HEK293 (cell line): ENCODE results near the gene CR1.

Experiments
- CTCF ChIA-PET: fragments of 350-600 bp; formaldehyde crosslinking; extraction: SDS; loops from one replicate; lab custom pipeline; 2021; ENCODE audit warnings: antibody characterized with exemption; lab: Yijun Ruan, JAX
- POLR2A ChIA-PET: fragments of 300-600 bp; formaldehyde crosslinking; extraction: SDS; loops from one replicate; lab custom pipeline; 2020; ENCODE audit warnings: antibody characterized with exemption, inconsistent platforms; lab: Yijun Ruan, JAX
- H3K27ac ChIP-seq: fragments of 200-500 bp; sonication (Bioruptor generic); 2 replicates; pipeline ENCODE4 v1.5.1; 2014; ENCODE audit warnings: low read depth, low read length, control low read depth, inconsistent platforms; ENCODE audit errors: extremely low read depth
- H3K36me3 ChIP-seq, 2 experiments: fragments of 200-500 bp in 1 of 2; sonication (Bioruptor generic) in 1 of 2; 1 replicate in 1 of 2; 2 replicates in 1 of 2; pipeline ENCODE4 v1.5.1; 2014 to 2017; ENCODE audit warnings: inconsistent platforms in 2 of 2, low read length in 2 of 2; ENCODE audit not compliant: control insufficient read depth in 2 of 2, insufficient read depth in 1 of 2
- H3K4me1 ChIP-seq: fragments of 200-500 bp; sonication (Bioruptor generic); 2 replicates; pipeline ENCODE4 v1.5.1; 2014; ENCODE audit warnings: mild to moderate bottlenecking, low read length, inconsistent platforms; ENCODE audit not compliant: control insufficient read depth, insufficient read depth
- H3K4me3 ChIP-seq: 2 replicates; pipeline ENCODE4 v1.5.1; 2011; ENCODE audit warnings: low read depth, mild to moderate bottlenecking, control low read depth, low read length, moderate library complexity
- H3K9me3 ChIP-seq: fragments of 200-500 bp; sonication (Bioruptor generic); 2 replicates; pipeline ENCODE4 v1.5.1; 2014; ENCODE audit warnings: low read depth, low read length, inconsistent platforms; ENCODE audit not compliant: control insufficient read depth, insufficient read depth
- BCL11B ChIP-seq: fragments of 450-650 bp; formaldehyde crosslinking; IDR thresholded peaks from 2 replicates; pipeline ENCODE4 v1.5.1; 2016; ENCODE audit warnings: low read depth, missing biosample characterization, missing genetic modification characterization
- KLF10 ChIP-seq: fragments of 450-650 bp; IDR thresholded peaks from 2 replicates; pipeline ENCODE4 v1.5.1; 2018; ENCODE audit warnings: missing biosample characterization, mild to moderate bottlenecking, missing genetic modification characterization
- KLF8 ChIP-seq: fragments of 450-650 bp; formaldehyde crosslinking; IDR thresholded peaks from 2 replicates; pipeline ENCODE4 v1.5.1; 2016; ENCODE audit warnings: missing biosample characterization, missing genetic modification characterization
- WT1 ChIP-seq: fragments of 450-650 bp; formaldehyde crosslinking; IDR thresholded peaks from 2 replicates; pipeline ENCODE4 v1.5.1; 2016; ENCODE audit warnings: missing biosample characterization, missing genetic modification characterization
- ZBTB17 ChIP-seq: fragments of 450-650 bp; formaldehyde crosslinking; IDR thresholded peaks from 2 replicates; pipeline ENCODE4 v1.5.1; 2016; ENCODE audit warnings: missing biosample characterization, missing genetic modification characterization
- ZBTB21 ChIP-seq: fragments of 450-650 bp; formaldehyde crosslinking; IDR thresholded peaks from 2 replicates; pipeline ENCODE4 v1.5.1; 2017; ENCODE audit warnings: missing biosample characterization, missing genetic modification characterization
- ZNF138 ChIP-seq: fragments of 450-650 bp; formaldehyde crosslinking; IDR thresholded peaks from 2 replicates; pipeline ENCODE4 v1.5.1; 2016; ENCODE audit warnings: missing biosample characterization, missing genetic modification characterization, borderline replicate concordance
- ZNF140 ChIP-seq: fragments of 450-650 bp; formaldehyde crosslinking; IDR thresholded peaks from 2 replicates; pipeline ENCODE4 v1.5.1; 2016; ENCODE audit warnings: missing biosample characterization, missing genetic modification characterization
- ZNF24 ChIP-seq: fragments of 450-650 bp; formaldehyde crosslinking; IDR thresholded peaks from 2 replicates; pipeline ENCODE4 v1.5.1; 2016; ENCODE audit warnings: missing biosample characterization, missing genetic modification characterization
- ZNF274 ChIP-seq, 2 experiments: fragments of 200-500 bp in 1 of 2; fragments of 450-650 bp in 1 of 2; sonication (Bioruptor generic) in 1 of 2; formaldehyde crosslinking in 1 of 2; IDR thresholded peaks; 2 replicates each; pipeline versions ENCODE4 v1.5.1 to v1.6.1; 2014 to 2016; ENCODE audit warnings: borderline replicate concordance in 1 of 2, inconsistent platforms in 1 of 2, low read length in 1 of 2, missing biosample characterization in 1 of 2, missing genetic modification characterization in 1 of 2
- ZNF354C ChIP-seq: fragments of 450-650 bp; formaldehyde crosslinking; IDR thresholded peaks from 2 replicates; pipeline ENCODE4 v1.5.1; 2016; ENCODE audit warnings: missing biosample characterization, missing genetic modification characterization, low read depth, borderline replicate concordance
- ZNF548 ChIP-seq: fragments of 450-650 bp; formaldehyde crosslinking; IDR thresholded peaks from 2 replicates; pipeline ENCODE4 v1.5.1; 2016; ENCODE audit warnings: missing biosample characterization, missing genetic modification characterization
- ZNF624 ChIP-seq: fragments of 450-650 bp; formaldehyde crosslinking; IDR thresholded peaks from 2 replicates; pipeline ENCODE4 v1.5.1; 2017; ENCODE audit warnings: missing biosample characterization, missing genetic modification characterization
- ZNF660 ChIP-seq: fragments of 450-650 bp; IDR thresholded peaks from 2 replicates; pipeline ENCODE4 v1.5.1; 2018; ENCODE audit warnings: missing biosample characterization, mild to moderate bottlenecking, missing genetic modification characterization
- ZNF830 ChIP-seq: fragments of 450-650 bp; IDR thresholded peaks from 2 replicates; pipeline ENCODE4 v1.5.0; 2018; ENCODE audit warnings: missing biosample characterization, missing genetic modification characterization, low read depth, mild to moderate bottlenecking, moderate library complexity
- TF ChIP-seq, protein P1 (sequence below): fragments of 450-650 bp; formaldehyde crosslinking; IDR thresholded peaks from 2 replicates; pipeline ENCODE4 v1.5.0; 2017; ENCODE audit warnings: missing biosample characterization, missing genetic modification characterization, borderline replicate concordance
- TF ChIP-seq, protein P2 (sequence below): fragments of 450-650 bp; formaldehyde crosslinking; IDR thresholded peaks from 2 replicates; pipeline ENCODE4 v1.5.1; 2016; ENCODE audit warnings: missing biosample characterization, missing genetic modification characterization
- TF ChIP-seq, protein P3 (sequence below): fragments of 450-650 bp; formaldehyde crosslinking; IDR thresholded peaks from 2 replicates; pipeline ENCODE4 v1.5.1; 2016; ENCODE audit warnings: missing biosample characterization, missing genetic modification characterization, borderline replicate concordance
- TF ChIP-seq, protein P4 (sequence below): fragments of 450-650 bp; formaldehyde crosslinking; IDR thresholded peaks from 2 replicates; pipeline ENCODE4 v1.5.1; 2016; ENCODE audit warnings: missing biosample characterization, missing genetic modification characterization
- TF ChIP-seq, protein P5 (sequence below): fragments of 450-650 bp; formaldehyde crosslinking; IDR thresholded peaks from 2 replicates; pipeline ENCODE4 v1.5.1; 2016; ENCODE audit warnings: missing biosample characterization, missing genetic modification characterization, low read depth

Gene CR1

DNA sequence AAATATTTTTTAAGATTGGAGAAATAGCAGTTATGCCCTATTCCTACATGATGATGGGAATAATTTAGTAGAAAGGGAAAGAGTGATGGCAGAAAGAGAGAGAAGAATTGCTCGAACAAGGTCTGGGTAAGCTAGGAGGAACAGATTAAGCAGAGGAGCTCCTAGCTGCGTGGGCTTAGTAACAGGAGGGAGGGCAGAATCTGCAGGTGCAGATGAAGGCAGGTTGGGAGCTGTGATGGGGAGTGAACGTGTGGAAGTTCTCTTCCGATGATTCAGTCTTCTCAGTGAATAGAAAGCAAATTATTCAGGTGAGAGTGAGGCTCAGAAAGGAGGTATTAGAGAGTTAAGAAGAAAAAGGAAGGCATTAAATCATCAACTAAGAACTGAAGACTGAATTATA is 8.3 kb upstream of the CR1 start:
- no peaks in the 10 kb centered on the region for H3K36me3 ChIP-seq
- ChIA-PET POLR2A (no interaction called here), CTCF (interaction anchor here (0.6 kb wide), 1 partner anchor 576 kb away, joined by 3 read pairs; no protein-coding TSS in a partner anchor)
- no peak overlapping the region for H3K4me3 ChIP-seq
- H3K9me3 ChIP-seq, result no peaks in the 10 kb centered on the region
- TF ChIP-seq BCL11B (tag by site-specific recombination) (no peak), ZBTB17 (tag by site-specific recombination) (no peak), ZNF660 (tag by site-specific recombination) (no peak), ZNF138 (tag by site-specific recombination) (no peak), ZNF140 (tag by site-specific recombination) (no peak), ZNF624 (tag by site-specific recombination) (no peak), ZNF24 (tag by site-specific recombination) (no peak), KLF10 (no peak), KLF8 (no peak), WT1 (tag by site-specific recombination) (no peak), ZNF274 (IDR thresholded peaks at IDR 0.05; ENCODE audit: low read length) (no peak), ZNF274 (tag by site-specific recombination; IDR thresholded peaks at IDR 0.05; ENCODE audit: borderline replicate concordance) (no peak), ZBTB21 (tag by site-specific recombination) (no peak), ZNF548 (tag by site-specific recombination) (no peak), ZNF354C (tag by site-specific recombination) (no peak), ZNF830 (tag by site-specific recombination) (no peak)
- TF ChIP-seq, protein P1, sequence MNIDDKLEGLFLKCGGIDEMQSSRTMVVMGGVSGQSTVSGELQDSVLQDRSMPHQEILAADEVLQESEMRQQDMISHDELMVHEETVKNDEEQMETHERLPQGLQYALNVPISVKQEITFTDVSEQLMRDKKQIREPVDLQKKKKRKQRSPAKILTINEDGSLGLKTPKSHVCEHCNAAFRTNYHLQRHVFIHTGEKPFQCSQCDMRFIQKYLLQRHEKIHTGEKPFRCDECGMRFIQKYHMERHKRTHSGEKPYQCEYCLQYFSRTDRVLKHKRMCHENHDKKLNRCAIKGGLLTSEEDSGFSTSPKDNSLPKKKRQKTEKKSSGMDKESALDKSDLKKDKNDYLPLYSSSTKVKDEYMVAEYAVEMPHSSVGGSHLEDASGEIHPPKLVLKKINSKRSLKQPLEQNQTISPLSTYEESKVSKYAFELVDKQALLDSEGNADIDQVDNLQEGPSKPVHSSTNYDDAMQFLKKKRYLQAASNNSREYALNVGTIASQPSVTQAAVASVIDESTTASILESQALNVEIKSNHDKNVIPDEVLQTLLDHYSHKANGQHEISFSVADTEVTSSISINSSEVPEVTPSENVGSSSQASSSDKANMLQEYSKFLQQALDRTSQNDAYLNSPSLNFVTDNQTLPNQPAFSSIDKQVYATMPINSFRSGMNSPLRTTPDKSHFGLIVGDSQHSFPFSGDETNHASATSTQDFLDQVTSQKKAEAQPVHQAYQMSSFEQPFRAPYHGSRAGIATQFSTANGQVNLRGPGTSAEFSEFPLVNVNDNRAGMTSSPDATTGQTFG, result no peak
- TF ChIP-seq, protein P2, sequence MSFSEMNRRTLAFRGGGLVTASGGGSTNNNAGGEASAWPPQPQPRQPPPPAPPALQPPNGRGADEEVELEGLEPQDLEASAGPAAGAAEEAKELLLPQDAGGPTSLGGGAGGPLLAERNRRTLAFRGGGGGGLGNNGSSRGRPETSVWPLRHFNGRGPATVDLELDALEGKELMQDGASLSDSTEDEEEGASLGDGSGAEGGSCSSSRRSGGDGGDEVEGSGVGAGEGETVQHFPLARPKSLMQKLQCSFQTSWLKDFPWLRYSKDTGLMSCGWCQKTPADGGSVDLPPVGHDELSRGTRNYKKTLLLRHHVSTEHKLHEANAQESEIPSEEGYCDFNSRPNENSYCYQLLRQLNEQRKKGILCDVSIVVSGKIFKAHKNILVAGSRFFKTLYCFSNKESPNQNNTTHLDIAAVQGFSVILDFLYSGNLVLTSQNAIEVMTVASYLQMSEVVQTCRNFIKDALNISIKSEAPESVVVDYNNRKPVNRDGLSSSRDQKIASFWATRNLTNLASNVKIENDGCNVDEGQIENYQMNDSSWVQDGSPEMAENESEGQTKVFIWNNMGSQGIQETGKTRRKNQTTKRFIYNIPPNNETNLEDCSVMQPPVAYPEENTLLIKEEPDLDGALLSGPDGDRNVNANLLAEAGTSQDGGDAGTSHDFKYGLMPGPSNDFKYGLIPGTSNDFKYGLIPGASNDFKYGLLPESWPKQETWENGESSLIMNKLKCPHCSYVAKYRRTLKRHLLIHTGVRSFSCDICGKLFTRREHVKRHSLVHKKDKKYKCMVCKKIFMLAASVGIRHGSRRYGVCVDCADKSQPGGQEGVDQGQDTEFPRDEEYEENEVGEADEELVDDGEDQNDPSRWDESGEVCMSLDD (tag by site-specific recombination), result no peak
- TF ChIP-seq, protein P3, sequence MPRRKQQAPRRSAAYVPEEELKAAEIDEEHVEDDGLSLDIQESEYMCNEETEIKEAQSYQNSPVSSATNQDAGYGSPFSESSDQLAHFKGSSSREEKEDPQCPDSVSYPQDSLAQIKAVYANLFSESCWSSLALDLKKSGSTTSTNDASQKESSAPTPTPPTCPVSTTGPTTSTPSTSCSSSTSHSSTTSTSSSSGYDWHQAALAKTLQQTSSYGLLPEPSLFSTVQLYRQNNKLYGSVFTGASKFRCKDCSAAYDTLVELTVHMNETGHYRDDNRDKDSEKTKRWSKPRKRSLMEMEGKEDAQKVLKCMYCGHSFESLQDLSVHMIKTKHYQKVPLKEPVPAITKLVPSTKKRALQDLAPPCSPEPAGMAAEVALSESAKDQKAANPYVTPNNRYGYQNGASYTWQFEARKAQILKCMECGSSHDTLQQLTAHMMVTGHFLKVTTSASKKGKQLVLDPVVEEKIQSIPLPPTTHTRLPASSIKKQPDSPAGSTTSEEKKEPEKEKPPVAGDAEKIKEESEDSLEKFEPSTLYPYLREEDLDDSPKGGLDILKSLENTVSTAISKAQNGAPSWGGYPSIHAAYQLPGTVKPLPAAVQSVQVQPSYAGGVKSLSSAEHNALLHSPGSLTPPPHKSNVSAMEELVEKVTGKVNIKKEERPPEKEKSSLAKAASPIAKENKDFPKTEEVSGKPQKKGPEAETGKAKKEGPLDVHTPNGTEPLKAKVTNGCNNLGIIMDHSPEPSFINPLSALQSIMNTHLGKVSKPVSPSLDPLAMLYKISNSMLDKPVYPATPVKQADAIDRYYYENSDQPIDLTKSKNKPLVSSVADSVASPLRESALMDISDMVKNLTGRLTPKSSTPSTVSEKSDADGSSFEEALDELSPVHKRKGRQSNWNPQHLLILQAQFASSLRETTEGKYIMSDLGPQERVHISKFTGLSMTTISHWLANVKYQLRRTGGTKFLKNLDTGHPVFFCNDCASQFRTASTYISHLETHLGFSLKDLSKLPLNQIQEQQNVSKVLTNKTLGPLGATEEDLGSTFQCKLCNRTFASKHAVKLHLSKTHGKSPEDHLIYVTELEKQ, result no peak
- TF ChIP-seq, protein P4, sequence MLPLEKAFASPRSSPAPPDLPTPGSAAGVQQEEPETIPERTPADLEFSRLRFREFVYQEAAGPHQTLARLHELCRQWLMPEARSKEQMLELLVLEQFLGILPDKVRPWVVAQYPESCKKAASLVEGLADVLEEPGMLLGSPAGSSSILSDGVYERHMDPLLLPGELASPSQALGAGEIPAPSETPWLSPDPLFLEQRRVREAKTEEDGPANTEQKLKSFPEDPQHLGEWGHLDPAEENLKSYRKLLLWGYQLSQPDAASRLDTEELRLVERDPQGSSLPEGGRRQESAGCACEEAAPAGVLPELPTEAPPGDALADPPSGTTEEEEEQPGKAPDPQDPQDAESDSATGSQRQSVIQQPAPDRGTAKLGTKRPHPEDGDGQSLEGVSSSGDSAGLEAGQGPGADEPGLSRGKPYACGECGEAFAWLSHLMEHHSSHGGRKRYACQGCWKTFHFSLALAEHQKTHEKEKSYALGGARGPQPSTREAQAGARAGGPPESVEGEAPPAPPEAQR (tag by site-specific recombination), result no peak
- TF ChIP-seq, protein P5, sequence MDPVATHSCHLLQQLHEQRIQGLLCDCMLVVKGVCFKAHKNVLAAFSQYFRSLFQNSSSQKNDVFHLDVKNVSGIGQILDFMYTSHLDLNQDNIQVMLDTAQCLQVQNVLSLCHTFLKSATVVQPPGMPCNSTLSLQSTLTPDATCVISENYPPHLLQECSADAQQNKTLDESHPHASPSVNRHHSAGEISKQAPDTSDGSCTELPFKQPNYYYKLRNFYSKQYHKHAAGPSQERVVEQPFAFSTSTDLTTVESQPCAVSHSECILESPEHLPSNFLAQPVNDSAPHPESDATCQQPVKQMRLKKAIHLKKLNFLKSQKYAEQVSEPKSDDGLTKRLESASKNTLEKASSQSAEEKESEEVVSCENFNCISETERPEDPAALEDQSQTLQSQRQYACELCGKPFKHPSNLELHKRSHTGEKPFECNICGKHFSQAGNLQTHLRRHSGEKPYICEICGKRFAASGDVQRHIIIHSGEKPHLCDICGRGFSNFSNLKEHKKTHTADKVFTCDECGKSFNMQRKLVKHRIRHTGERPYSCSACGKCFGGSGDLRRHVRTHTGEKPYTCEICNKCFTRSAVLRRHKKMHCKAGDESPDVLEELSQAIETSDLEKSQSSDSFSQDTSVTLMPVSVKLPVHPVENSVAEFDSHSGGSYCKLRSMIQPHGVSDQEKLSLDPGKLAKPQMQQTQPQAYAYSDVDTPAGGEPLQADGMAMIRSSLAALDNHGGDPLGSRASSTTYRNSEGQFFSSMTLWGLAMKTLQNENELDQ (tag by site-specific recombination), result no peak
- no peaks in the 10 kb centered on the region for H3K4me1 ChIP-seq
- H3K27ac ChIP-seq, result no peak overlapping the region
